ENCODE results near the gene DOK1. TPM values are rescaled to one million over a fixed set of nuclear protein-coding genes. Genes with fewer than 3 reads are reported as not detected.

Gene DOK1
- total RNA-seq, 1 experiment from 2014 or later: 4.7 TPM

DNA sequence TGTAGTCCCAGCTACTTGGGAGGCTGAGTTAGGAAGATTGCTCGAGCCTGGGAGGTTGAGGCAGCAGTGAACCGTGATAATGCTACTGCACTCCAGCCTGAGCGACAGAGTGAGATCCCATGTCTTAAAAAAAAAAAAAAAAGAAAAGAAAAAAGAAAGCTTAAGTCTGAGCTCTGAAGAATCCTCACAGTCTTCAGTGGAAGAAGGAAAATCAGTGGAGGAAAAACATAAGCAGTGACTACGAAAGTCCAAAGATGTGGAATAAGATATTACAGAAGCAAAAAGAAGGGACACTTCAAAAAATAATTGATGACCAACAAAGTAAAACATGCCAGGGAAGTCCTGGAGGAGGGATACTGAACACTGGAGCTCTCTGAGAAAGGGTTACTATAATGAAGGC is 44.2 kb upstream of the DOK1 start:
- Histone ChIP-seq H3K36me3 (ENCODE audit: low read depth, low read length) (peaks cover 2% of the 10 kb centered on the region; the same call in 1 of the 2 replicates), H3F3A (ENCODE audit: low read length, unreplicated experiment) (no peaks in the 10 kb centered on the region), H3K9me2 (replicated peaks; ENCODE audit: low read length) (no peaks in the 10 kb centered on the region), H3K9ac (ENCODE audit: low read length) (no peak overlapping the region), H3K79me2 (ENCODE audit: low read length) (peaks cover 20% of the 10 kb centered on the region), H3K4me2 (ENCODE audit: low read length) (no peak overlapping the region), H2AFZ (ENCODE audit: low read length) (no peak overlapping the region), H3K27me3 (ENCODE audit: low read length) (no peaks in the 10 kb centered on the region), H3K4me1 (ENCODE audit: insufficient read depth, low read length) (peaks cover 20% of the 10 kb centered on the region), H3K4me3 (ENCODE audit: low read length) (no peak overlapping the region), H4K20me1 (ENCODE audit: low read length) (no peaks in the 10 kb centered on the region), H3K27ac (ENCODE audit: low read length) (no peak overlapping the region), H3K9me3 (ENCODE audit: low read length) (no peaks in the 10 kb centered on the region)
- no peak for ATAC-seq
- no TSS peak for BruUV-seq (replicated peaks)
- ChIA-PET POLR2A (ENCODE audit: unreplicated experiment) (no interaction called here), CTCF (no interaction called here)
- TF ChIP-seq, protein P1, sequence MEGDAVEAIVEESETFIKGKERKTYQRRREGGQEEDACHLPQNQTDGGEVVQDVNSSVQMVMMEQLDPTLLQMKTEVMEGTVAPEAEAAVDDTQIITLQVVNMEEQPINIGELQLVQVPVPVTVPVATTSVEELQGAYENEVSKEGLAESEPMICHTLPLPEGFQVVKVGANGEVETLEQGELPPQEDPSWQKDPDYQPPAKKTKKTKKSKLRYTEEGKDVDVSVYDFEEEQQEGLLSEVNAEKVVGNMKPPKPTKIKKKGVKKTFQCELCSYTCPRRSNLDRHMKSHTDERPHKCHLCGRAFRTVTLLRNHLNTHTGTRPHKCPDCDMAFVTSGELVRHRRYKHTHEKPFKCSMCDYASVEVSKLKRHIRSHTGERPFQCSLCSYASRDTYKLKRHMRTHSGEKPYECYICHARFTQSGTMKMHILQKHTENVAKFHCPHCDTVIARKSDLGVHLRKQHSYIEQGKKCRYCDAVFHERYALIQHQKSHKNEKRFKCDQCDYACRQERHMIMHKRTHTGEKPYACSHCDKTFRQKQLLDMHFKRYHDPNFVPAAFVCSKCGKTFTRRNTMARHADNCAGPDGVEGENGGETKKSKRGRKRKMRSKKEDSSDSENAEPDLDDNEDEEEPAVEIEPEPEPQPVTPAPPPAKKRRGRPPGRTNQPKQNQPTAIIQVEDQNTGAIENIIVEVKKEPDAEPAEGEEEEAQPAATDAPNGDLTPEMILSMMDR (conservative IDR thresholded peaks at IDR 0.05; ENCODE audit: low read depth, low read length): no peak
- TF ChIP-seq EZH2phosphoT487 (IDR thresholded peaks at IDR 0.05; ENCODE audit: borderline replicate concordance, low read length) (no peak), EZH2 (IDR thresholded peaks at IDR 0.05; ENCODE audit: low read length, unreplicated experiment) (no peak)
- DNase-seq: no peak
- intact Hi-C loops (cut with micrococcal nuclease): no loop called here

DNA sequence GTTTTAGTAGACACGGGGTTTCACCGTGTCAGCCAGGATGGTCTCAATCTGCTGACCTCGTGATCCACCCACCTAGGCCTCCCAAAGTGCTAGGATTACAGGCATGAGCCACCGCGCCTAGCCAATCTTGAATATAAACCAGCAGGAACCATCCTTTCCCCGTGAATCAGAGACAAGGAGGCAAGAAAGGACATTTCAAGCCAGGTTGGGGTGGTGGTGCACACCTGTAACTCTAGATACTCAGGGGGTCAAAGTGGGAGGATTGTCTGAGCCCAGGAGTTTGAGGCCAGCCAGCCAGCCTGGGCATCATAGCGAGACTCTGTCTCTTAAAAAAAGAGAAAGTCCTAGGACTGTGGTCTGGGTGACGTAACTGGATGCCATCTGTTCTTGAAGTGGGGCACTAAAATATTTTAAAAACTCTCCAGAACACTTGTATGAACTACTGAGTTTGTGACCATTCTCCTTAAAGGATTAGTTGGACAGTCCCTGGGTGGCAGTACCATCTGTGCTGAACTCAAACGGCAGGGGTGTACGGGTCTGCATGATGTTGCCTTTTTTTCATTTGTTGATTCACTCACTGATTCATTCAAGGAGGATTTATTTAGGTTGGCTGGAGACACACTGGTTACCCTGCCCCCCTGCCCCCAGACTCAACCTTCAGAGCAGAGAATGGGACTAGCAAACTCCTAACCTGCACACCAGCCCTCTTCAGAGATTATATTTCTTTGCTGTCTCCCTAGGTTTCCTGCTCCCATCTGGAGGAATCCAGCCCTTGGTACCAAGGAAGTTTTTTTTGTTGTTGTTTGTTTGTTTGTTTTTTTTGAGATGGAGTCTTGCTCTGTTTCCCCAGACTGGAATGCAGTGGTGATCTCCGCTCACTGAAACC is 43.2 kb upstream of the DOK1 start:
- Histone ChIP-seq H3K36me3 (ENCODE audit: low read depth, low read length) (no peaks in the 10 kb centered on the region), H3K4me2 (ENCODE audit: low read length) (no peak overlapping the region), H3K4me3 (ENCODE audit: low read length) (no peak overlapping the region), H3K9me2 (replicated peaks; ENCODE audit: low read length) (no peaks in the 10 kb centered on the region), H2AFZ (ENCODE audit: low read length) (no peak overlapping the region), H3K79me2 (ENCODE audit: low read length) (peaks cover 10% of the 10 kb centered on the region), H3K4me1 (ENCODE audit: insufficient read depth, low read length) (peaks cover 11% of the 10 kb centered on the region; the same call in 1 of the 2 replicates), H4K20me1 (ENCODE audit: low read length) (no peaks in the 10 kb centered on the region), H3K27ac (ENCODE audit: low read length) (no peak overlapping the region), H3K9ac (ENCODE audit: low read length) (no peak overlapping the region), H3F3A (ENCODE audit: low read length, unreplicated experiment) (no peaks in the 10 kb centered on the region), H3K27me3 (ENCODE audit: low read length) (no peaks in the 10 kb centered on the region), H3K9me3 (ENCODE audit: low read length) (no peaks in the 10 kb centered on the region)
- TF ChIP-seq EZH2phosphoT487 (IDR thresholded peaks at IDR 0.05; ENCODE audit: borderline replicate concordance, low read length) (no peak), EZH2 (IDR thresholded peaks at IDR 0.05; ENCODE audit: low read length, unreplicated experiment) (no peak)
- TF ChIP-seq, protein P1 (conservative IDR thresholded peaks at IDR 0.05; ENCODE audit: low read depth, low read length): no peak
- intact Hi-C loops (cut with micrococcal nuclease): no loop called here
- ChIA-PET POLR2A (ENCODE audit: unreplicated experiment) (no interaction called here), CTCF (no interaction called here)
- peak; percentile 14 for DNase-seq
- ATAC-seq: no peak
- BruUV-seq (replicated peaks): no TSS peak
